NCI-H1436 treated with DMSO at 0.1 percent for 48 hours (cell line): Measurements from ENCODE around the gene ERLIN1.

Source experiments
- DNase-seq: peaks from one replicate; lab custom pipeline; 2025; lab: John Stamatoyannopoulos, UW

The ERLIN1 gene

DNA sequence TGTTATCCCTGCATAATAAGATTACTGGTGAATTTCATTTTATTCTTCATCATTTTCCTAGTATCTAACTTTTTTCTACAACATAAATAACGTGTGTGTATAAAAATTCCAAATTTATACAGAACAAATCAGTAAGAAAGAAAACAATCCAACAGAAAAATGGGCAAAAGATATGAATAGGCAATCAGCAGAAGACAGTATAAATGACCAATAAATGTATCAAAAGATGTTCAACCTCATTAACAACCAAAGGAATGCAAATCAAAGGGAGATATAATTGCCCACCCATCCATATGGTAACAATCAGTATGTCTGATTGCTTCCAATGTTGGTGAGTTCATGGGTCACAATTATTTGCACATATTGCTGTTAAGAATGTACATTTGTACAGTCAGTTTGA lies 13.5 kb downstream of the ERLIN1 start:
- no peak for DNase-seq

GRCh38 chr10:100168313-100168643 lies 17.6 kb downstream of the ERLIN1 start:
- DNase-seq = no peak

- DNase-seq = no peak
These were observed 18.1 kb downstream of the ERLIN1 start for GRCh38 chr10:100167553-100168312.

DNA sequence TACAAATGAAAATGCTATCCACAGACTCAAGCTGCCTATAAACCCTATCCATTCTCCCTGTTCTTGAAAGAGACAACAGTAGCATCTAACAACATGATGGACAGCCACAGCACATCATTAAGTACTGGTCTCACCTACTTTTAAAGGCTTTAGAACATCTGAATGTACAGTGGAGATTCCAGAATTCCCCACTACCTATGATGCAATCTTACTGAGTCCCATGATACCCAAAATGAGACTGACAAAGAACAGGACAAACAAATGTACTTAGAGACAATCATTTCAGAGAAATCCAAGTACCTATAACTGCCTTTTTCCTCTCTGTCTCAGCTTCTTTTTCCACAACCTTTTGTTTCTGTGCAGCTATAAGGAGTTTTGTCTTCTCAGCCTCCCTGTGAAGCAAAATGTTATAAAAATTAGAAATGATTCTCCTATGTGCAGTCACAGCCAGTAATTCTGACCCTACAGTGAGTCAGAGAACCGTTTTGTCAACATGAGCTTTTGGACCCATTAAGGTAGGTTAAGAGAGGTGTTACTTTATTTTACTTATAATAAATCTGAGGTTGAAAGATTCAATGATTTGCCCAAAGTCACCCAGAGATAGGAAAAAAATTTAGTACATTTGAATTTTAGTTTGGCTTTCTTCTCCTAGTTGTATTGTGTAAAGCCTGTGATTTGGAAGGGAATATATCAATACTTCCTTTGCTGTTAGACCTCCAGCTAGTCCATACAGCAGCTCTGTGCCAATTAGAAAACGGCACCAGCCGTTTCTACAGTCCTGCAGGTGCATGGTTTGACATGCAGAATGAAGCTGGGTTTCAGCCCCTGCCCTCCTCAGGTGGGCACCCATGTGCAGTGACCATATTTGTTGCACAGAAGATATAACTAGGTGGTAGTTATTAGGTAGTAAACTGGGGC lies 21.9 kb downstream of the ERLIN1 start:
- no peak for DNase-seq

GRCh38 chr10:100162696-100163095 lies 23.1 kb downstream of the ERLIN1 start:
- DNase-seq = no peak

DNA sequence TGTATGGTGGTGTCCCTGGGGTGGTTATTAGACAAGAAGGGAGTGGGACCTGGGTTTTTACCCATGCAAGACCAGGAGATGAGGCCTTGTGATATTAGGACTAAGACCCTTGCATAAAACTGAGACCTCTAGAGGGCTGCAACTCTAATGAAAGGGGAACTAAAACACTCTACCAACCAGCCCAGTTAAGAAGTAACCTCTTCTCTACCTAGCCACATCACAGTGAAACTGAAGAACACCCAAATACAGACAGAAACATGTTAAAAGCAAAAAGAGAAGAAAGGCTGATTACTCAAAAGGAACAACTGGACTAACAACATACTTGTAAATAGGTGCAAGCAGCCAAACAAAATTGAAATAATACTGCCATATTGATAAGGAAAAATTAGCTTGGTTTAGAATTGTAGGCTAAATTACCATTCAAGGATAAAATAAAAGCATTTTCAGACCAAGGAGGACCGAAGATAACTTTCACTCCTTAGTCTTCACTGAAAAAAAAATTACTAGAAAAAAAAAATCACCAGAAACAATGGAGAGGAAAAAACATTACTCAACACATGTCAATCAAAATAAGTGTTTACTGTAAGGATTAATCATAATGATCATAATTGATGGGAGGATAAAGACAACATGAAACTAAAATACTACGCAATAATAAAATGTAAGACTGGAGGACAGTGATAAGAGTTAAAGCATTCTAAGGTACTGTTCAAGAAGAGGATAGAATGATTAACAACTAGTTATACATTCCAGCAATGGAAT lies 27.6 kb downstream of the ERLIN1 start:
- DNase-seq = no peak

DNA sequence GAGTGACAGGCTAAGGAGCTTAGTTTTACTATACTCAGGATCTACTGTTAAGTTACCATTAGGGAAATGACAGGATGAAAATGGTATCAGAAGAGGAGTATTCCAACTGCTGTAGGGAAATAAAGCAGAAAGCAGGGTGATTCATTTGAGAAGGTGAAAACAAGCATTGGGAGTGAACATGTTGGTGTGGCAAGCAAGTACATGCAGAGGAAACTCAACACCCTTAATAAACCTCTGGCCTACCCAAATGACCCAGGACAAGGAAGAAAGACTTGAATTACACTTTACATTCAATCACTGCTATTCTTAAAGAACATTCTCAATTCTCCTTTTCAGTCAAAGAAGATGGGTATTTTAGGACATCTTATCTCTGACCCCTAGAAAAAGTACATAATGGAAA lies 28.7 kb downstream of the ERLIN1 start:
- DNase-seq = no peak

DNA sequence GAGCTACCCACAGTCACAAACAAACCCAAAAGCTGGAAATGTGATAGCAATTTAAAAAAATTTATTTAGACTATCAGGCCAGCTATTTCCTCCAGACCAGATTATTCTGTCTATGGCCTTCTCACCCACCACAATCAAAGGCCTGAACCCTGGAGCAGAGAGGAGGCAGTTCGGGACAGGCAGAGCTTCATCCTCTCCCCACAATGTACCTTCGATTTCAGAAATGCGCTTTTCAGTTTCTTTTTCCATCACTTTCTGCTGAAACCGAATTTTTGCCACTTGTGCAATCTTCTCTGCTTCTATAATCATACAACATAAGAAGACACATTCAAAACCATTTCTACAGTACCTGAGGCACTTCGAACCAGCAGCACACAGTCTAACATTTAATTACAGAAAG lies 29.9 kb downstream of the ERLIN1 start:
- no peak for DNase-seq

DNA sequence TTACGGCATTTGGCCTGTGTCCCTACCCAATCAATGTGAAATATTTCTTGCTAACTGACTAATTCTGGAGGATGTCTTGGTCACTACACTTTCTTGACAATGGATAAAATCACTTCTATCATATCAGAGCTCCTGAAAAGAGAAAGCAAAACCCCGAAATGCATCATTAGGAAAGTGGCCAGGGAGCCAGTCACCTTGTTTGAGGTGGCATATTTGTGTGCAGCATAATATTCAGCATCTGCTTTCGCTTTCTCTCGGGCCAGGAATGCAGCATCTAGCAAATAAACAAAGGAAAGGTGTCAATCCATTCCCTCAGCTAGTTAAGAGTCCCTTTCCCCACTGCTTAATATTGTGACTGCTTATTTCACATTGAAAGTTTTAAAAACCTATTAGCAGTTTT lies 31.2 kb downstream of the ERLIN1 start:
- no peak for DNase-seq

- DNase-seq = no peak
These were observed 32.5 kb downstream of the ERLIN1 start for GRCh38 chr10:100153239-100153825.

- DNase-seq = no peak
These were observed 34.0 kb downstream of the ERLIN1 start for GRCh38 chr10:100151723-100152300.

DNA sequence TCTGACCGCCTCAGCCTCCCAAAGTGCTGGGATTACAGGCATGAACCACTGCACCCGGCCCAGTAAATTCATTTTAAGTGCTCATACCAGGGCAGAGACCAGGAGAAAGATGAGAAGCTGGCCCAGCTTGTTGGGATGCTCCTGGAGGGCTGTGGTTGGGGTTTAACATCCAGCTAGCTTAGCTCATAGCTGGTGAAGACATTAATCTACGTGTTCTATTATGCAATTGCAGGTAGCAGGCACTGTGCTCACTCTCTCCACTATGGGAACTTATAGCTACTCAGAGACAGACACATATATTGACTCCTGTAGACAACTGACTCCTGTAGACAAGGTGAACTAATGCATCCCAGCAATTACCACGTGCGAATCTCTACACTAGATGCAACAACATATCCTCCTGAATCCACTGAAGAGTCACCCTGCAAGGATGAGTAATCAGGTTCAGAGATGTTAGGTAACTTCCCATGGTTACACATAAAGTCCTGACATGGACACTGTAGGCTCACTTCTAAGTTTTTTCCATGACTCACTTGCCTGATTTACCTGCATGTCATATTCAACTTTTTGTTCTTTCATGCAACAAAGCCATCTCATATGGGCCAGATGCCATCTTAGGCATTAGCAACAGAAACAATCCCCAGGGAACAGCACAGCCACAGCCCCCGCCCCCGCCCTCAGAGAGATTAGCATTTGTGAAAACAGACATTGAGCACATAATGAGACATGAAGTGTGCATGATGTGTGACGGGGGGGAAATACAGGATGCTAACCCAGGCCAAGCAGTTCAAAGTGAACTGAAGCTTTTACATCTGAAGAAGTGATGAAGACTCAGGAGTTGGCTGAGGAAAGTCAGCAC lies 37.2 kb downstream of the ERLIN1 start:
- no peak for DNase-seq

DNA sequence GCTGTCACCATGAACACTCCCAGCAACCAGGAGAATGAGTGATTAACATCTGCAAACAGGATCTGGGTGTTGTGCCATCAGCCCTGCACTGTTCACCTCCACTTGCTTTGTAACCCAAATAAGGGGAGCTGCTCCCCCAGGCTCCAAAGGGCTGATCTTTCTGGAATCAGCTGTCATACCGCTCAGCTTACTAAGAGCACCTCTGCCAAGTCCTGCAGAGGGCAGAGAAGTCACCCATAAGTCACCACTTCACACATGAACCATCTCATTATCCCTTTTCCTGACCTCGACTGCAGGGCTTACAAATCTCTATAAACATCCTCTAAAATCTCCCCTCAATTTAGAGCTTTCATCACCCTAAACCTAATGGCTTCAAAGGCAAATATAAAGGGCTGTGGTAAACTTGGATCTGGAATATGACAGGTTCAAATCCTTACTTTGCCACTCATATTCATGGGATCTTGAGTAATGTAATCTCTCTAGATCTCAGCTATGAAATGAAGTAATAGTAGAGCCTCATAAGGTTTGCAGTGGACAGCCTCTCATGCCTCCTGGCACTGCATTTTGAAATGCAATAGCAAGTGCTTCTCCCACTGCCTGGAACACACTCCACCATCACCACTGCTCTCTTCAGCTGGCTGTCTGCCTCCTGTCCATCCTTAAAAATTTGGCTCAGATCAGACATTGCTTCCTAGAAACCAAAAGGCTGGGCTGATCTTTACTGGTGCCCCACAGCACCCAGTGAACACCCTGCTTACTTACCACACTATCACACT lies 38.8 kb downstream of the ERLIN1 start:
- DNase-seq = no peak

GRCh38 chr10:100146398-100146797 lies 39.4 kb downstream of the ERLIN1 start:
- DNase-seq = no peak

DNA sequence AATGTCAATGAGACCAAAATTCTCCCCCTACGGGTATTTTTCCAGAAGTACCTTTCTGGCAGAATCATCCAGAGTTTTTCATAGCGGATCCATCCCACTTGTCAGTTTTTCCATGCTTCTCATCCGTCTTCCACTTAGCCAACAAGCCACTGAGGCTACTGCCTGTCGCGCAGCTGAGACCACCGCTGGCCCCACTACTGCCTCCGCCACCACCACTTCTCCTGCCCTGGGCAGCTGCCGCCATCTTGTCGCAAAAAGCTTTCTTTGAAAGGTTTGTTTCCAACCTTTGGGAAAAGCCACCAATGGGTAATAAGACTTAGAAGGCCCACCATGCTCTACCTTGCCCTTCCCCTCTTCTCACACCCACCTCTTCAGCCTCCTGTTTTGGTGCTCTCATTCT lies 42.1 kb downstream of the ERLIN1 start:
- DNase-seq = no peak

DNA sequence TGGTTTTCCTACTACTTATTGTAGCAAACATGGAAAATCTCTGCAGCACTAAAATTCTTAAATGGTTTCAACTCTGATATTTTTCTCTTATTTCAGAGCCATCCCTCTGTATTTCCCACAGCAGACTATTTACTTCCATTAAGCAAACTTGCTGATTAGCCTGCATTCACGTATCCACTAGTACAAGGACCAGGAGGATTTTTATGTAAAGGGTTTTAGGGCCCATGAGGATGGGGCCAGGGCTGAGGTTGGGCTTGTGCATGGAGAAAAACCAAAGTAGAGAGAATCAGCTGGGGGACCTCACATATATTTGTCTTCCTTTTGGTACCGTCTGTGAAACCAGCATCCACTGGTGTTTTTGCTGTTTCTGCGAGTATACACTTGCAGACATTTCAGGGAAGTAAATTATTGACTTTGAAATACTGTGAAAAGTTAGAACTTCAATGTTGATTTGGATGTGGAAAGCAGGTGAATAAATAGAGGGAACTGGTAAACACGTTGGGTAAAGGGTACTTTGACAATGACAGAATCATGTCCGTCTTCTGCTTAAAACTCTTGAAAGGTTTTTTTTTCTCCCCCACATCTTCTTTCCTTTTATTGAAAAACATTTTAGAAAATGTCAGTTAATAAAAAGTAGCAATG lies 44.3 kb downstream of the ERLIN1 start:
- no peak for DNase-seq

DNA sequence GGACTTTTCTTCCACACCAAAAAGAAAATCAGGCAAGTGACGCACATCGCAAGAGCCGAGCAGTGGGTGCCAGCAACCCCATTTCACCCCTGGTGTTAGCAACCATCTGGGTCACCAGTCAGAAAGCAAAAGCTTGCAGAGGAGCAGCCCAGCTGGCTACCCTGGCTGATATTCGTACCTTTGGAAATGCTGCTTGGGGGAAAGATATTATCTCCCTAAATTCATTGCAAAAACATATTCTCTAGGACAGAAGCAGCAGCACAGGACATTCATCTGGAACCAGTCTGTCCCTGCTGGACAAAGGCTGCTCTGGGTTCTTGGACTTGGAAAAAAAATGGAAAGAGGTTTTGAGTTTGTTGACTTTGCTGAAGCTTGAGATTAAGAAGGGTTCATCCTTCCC lies 45.8 kb downstream of the ERLIN1 start:
- DNase-seq = no peak

GRCh38 chr10:100138921-100139496 lies 46.8 kb downstream of the ERLIN1 start:
- no peak for DNase-seq

- DNase-seq = no peak
These were observed 50.3 kb downstream of the ERLIN1 start for GRCh38 chr10:100135486-100135885.
